Measurements from ENCODE around the gene IFITM5. TPM values are rescaled to one million over a fixed set of nuclear protein-coding genes. Genes with fewer than 3 reads are reported as not detected.
"Not testable (repeated sequence)": the region's sequence is repeated elsewhere in the genome, so short reads cannot be mapped to it uniquely, and the experiment has no call there.

Gene IFITM5
- total RNA-seq, 1 donor from 2014 or later, result not detected

DNA sequence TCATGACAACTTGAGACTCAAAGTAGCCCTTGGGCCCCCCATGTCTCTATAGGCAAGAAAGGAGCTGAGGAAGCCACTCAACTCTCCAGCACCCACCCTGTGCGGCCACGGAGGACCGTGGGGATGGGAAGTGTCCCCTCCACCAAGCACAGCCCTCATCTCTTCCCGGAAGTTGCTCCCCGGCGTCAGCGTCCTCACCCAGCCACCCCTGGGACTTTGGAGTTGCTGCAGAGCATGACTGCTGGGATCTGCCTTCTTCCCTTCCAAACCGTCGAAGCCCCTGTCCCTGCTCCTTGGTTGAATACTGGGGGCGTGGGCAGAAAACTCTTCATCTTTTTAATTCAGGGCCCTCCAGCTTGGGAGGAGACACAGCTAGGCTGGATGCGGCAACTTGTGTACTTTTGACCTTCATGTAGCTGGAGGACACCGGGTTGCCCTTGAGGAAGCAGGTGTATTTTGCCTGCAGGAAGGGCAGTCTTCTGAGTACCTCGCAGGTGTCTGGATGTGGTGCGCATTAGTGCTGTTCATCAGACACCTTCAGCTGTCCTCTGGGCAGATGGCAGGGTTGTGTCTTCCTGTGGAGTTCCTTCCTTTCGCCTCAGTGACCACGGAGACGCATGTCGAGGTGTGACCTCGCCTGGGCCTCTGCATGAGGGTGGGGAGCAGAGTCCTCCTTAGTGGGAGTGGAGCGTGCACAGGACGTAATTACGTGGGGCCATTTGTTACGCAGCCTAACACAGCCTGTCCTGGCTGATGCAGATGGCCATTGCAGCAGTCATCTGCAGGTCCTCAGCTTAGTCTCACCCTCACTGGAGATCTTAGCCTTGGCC is 33.5 kb upstream of the IFITM5 start:
- no peak for DNase-seq (ENCODE audit: extremely low spot score, unreplicated experiment)
- no peaks in the 10 kb centered on the region for H3K36me3 Mint-ChIP-seq
- H3K4me3 Mint-ChIP-seq, result no peak overlapping the region
- H3K27me3 Mint-ChIP-seq, result no peaks in the 10 kb centered on the region
- TF ChIP-seq, protein P1, sequence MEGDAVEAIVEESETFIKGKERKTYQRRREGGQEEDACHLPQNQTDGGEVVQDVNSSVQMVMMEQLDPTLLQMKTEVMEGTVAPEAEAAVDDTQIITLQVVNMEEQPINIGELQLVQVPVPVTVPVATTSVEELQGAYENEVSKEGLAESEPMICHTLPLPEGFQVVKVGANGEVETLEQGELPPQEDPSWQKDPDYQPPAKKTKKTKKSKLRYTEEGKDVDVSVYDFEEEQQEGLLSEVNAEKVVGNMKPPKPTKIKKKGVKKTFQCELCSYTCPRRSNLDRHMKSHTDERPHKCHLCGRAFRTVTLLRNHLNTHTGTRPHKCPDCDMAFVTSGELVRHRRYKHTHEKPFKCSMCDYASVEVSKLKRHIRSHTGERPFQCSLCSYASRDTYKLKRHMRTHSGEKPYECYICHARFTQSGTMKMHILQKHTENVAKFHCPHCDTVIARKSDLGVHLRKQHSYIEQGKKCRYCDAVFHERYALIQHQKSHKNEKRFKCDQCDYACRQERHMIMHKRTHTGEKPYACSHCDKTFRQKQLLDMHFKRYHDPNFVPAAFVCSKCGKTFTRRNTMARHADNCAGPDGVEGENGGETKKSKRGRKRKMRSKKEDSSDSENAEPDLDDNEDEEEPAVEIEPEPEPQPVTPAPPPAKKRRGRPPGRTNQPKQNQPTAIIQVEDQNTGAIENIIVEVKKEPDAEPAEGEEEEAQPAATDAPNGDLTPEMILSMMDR (conservative IDR thresholded peaks at IDR 0.05), result no peak
- H3K4me1 Mint-ChIP-seq (ENCODE audit: unreplicated experiment), result peaks cover 46% of the 10 kb centered on the region
- H3K9me3 Mint-ChIP-seq, result peaks cover 6% of the 10 kb centered on the region
- H3K27ac Mint-ChIP-seq, result no peak overlapping the region

DNA sequence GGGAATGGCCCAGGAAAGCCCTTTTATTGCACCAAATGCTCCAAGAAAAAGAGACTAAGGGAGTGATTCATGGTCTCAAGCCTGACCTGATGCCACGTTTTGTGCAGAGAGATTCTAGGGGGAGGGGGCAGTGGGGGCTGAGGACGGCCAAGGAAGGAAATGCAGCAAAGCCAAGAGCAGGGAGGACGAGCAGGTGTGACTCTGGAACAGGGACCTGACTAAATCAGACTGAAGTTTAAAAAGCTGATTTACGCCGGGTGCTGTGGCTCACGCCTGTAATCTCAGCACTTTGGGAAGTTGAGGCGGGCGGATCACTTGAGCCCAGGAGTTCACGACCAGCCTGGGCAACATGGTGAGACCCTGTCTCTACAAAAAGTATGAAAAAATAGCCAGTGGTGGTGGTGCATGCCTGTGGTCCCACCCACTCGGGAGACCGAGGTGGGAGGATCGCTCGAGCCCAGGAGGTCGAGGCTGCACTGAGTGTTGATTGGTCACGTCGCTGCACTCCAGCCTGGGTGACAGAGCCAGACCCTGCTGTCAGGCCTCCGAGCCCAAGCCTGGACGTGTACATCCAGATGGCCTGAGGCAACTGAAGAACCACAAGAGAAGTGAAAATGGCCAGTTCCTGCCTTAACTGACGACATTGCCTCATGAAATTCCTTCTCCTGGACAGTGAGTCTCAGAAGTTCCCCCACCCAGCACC is 32.2 kb upstream of the IFITM5 start:
- no peaks in the 10 kb centered on the region for H3K27me3 Mint-ChIP-seq
- no peak for DNase-seq (ENCODE audit: extremely low spot score, unreplicated experiment)
- no peak overlapping the region for H3K4me3 Mint-ChIP-seq
- H3K36me3 Mint-ChIP-seq, result no peaks in the 10 kb centered on the region
- no peak overlapping the region for H3K27ac Mint-ChIP-seq
- H3K9me3 Mint-ChIP-seq, result peaks cover 6% of the 10 kb centered on the region
- TF ChIP-seq, protein P1 (conservative IDR thresholded peaks at IDR 0.05), result no peak
- peaks cover 41% of the 10 kb centered on the region for H3K4me1 Mint-ChIP-seq (ENCODE audit: unreplicated experiment)

GRCh38 chr11:330694-331357 is 31.5 kb upstream of the IFITM5 start:
- peaks cover 6% of the 10 kb centered on the region for H3K9me3 Mint-ChIP-seq
- peaks cover 38% of the 10 kb centered on the region for H3K4me1 Mint-ChIP-seq (ENCODE audit: unreplicated experiment)
- no peak for DNase-seq (ENCODE audit: extremely low spot score, unreplicated experiment)
- TF ChIP-seq, protein P1 (conservative IDR thresholded peaks at IDR 0.05), result no peak
- H3K27me3 Mint-ChIP-seq, result no peaks in the 10 kb centered on the region
- no peaks in the 10 kb centered on the region for H3K36me3 Mint-ChIP-seq
- no peak overlapping the region for H3K27ac Mint-ChIP-seq
- H3K4me3 Mint-ChIP-seq, result no peak overlapping the region

GRCh38 chr11:330307-330693 is 31.0 kb upstream of the IFITM5 start:
- no peak for DNase-seq (ENCODE audit: extremely low spot score, unreplicated experiment)
- Mint-ChIP-seq H3K4me1 (ENCODE audit: unreplicated experiment) (peaks cover 37% of the 10 kb centered on the region), H3K27ac (no peak overlapping the region), H3K27me3 (no peaks in the 10 kb centered on the region), H3K36me3 (no peaks in the 10 kb centered on the region), H3K4me3 (no peak overlapping the region), H3K9me3 (peaks cover 6% of the 10 kb centered on the region)
- TF ChIP-seq, protein P1 (conservative IDR thresholded peaks at IDR 0.05), result no peak

- TF ChIP-seq, protein P1 (conservative IDR thresholded peaks at IDR 0.05), result no peak
- no peaks in the 10 kb centered on the region for H3K36me3 Mint-ChIP-seq
- H3K27ac Mint-ChIP-seq, result no peak overlapping the region
- H3K27me3 Mint-ChIP-seq, result no peaks in the 10 kb centered on the region
- no peak overlapping the region for H3K4me3 Mint-ChIP-seq
- H3K4me1 Mint-ChIP-seq (ENCODE audit: unreplicated experiment), result peaks cover 38% of the 10 kb centered on the region
- H3K9me3 Mint-ChIP-seq, result peaks cover 6% of the 10 kb centered on the region
- no peak for DNase-seq (ENCODE audit: extremely low spot score, unreplicated experiment)
Observed at GRCh38 chr11:329886-330253, 30.5 kb upstream of the IFITM5 start.

DNA sequence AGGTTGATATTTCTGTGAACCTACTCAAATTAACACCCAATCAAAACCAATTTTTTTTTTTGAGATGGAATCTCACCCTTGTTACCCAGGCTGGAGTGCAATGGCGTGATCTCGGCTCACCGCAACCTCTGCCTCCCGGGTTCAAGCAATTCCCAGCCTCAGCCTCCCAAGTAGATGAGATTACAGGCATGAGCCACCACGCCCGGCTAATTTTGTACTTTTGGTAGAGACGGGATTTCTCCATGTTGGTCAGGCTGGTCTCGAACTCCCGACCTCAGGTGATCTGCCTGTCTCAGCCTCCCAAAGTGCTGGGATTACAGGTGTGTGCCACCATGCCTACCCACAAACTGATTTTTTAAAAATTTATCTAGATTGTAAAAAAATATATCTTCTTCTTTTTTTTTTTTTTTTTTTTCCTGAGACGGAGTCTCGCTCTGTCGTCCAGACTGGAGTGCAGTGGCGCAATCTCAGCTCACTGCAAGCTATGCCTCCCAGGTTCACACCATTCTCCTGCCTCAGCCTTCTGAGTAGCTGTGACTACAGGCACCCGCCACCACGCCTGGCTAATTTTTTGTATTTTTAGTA is 29.3 kb upstream of the IFITM5 start:
- H3K4me1 Mint-ChIP-seq (ENCODE audit: unreplicated experiment), result peaks cover 35% of the 10 kb centered on the region
- DNase-seq (ENCODE audit: extremely low spot score, unreplicated experiment); H3K27me3 Mint-ChIP-seq; H3K27ac Mint-ChIP-seq; H3K36me3 Mint-ChIP-seq; H3K4me3 Mint-ChIP-seq; H3K9me3 Mint-ChIP-seq: not testable (repeated sequence)

Data from type B pancreatic cell (in vitro differentiated cells).